HG03460 (cell line): ENCODE data around the gene NDUFB2.
"Not testable (repeated sequence)": the region's sequence is repeated elsewhere in the genome, so short reads cannot be mapped to it uniquely, and the experiment has no call there.

Source experiments
- ATAC-seq: cut with Tn5 transposase; IDR thresholded peaks from one replicate; pipeline ENCODE4 v1.9.1; 2021; ENCODE audit not compliant: unreplicated experiment

NDUFB2 gene

GRCh38 chr7:140689199-140690152 lies 7.0 kb upstream of the NDUFB2 start:
- ATAC-seq = no peak

DNA sequence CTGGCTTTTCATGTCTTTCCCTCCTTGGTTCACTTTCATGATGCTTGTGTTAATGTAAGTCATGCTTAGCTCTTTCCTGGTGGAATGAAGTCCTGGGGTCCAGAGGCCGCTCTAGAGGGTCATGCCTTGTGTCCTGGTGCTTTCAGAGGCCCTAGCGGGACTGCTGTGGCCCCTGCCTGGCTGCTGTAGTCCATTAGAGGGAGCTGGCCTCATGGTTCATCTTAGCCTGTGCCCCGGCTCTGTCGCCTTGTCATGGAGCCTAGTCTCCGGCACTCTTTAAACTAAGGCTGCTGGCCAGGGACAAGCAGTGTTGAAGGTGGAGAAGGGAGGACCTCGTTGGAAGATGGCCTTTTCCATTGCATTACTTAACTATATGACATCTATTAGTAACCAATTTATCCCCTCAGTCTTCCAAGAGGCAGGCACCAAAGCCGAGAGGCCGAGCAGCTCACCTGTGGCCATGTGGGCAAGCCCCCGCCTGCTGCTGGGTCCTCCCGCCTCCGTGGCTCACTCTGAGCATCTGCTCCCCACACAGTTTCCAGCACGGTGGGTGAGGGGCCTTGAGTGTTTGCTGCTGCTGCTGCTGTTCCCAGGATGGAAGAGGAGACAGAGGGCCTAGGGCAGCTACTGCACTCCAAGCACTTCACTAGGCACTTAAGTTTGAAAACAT lies 5.0 kb upstream of the NDUFB2 start:
- ATAC-seq = no peak

DNA sequence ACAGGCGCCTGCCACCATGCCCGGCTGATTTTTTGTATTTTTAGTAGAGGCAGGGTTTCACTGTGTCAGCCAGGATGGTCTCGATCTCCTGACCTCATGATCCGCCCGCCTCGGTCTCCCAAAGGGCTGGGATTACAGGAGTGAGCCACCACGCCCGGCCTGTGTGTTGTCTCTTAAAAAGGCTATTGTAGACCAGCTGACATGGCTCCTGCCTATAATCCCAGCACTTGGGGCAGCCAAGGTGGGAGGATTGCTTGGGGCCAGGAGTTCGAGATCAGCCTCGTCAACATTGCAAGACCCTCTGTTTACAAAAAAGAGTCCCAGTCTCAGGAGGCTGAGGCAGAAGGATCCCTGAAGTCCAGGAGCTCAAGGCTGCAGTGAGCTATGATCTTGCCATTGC lies 2.7 kb upstream of the NDUFB2 start:
- not testable (repeated sequence) for ATAC-seq

DNA sequence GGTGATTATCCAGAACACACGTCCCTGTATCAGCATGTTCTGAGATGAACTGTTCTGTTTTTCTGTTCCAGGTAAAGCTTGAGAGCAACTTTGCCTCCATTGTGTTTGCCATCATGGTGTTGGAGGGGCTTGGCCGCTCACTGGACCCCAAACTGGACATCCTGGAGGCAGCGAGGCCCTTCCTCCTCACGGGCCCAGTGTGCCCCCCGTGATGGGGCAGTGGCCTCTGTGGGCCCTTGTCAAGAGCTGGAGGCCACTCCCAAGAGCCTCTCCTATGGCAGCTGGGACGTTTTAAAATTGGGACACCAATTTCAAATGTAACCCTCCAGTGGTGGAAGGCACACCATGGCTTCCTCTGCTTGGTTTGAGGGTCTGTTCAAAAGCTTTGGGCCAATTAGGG lies 1.9 kb upstream of the NDUFB2 start:
- no peak for ATAC-seq

- ATAC-seq = no peak
These were observed 1.1 kb upstream of the NDUFB2 start for GRCh38 chr7:140695381-140695780.

GRCh38 chr7:140696024-140696679 lies 356 bp upstream of the NDUFB2 start:
- ATAC-seq = no peak

DNA sequence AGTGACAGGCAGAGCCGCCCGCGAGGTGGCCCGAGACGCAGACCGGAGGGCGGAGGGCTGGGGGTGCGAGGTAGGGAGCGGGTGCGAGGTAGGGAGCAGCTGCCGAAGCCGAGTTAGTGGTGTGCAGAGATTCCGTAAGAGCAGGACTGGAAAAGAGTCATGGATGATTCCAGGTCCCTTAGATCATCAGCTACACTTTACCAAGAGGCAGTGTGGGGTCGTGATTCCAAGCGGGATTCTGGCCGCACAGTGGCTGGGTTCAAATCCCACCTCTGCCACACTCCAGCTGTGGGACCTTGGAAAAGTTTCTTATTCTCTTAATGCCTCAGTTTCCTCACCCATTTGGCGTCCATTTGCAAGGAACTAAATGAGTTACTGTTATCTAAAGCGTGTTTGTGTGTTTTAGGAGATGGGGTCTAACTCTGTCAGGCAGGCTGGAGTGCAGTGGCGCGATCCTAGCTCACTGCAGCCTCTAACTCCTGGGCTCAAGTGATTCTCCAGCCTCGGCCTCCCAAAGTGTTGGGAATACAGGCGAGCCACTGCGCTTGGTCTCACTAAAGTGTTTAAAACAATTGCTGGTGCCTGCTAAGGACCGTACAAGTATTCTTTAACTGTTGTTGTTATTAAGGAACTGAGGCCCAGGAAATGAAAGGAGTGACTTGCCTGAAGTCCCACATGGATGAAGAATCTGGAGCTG lies 1.1 kb downstream of the NDUFB2 start:
- ATAC-seq = no peak

DNA sequence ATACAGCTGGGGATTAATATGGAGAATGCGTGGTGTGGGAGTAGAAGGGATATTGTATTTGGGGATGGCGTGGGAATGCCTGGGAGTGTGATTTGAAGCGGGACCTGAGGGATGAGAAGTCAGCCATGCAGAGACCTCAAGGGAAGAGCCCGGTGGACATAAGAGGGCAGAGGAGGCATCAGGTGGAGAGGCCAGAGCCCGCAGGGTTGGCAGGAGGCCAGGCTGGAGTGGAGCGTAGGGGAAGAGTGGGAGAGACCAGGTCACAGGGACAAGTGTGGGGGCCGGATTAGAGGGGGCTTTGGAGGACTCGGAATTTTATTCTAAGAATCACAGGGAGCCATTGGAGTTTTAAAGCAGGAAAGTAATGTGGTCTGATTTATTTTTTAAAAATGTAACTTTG lies 2.0 kb downstream of the NDUFB2 start:
- ATAC-seq = no peak

GRCh38 chr7:140702774-140703173 lies 6.3 kb downstream of the NDUFB2 start:
- ATAC-seq = no peak

- ATAC-seq = no peak
These were observed 7.7 kb downstream of the NDUFB2 start for GRCh38 chr7:140704205-140704604.

- no peak for ATAC-seq
These were observed 10.6 kb downstream of the NDUFB2 start for GRCh38 chr7:140707132-140707531.

- ATAC-seq = not testable (repeated sequence)
These were observed 12.3 kb downstream of the NDUFB2 start for GRCh38 chr7:140708764-140709163.

DNA sequence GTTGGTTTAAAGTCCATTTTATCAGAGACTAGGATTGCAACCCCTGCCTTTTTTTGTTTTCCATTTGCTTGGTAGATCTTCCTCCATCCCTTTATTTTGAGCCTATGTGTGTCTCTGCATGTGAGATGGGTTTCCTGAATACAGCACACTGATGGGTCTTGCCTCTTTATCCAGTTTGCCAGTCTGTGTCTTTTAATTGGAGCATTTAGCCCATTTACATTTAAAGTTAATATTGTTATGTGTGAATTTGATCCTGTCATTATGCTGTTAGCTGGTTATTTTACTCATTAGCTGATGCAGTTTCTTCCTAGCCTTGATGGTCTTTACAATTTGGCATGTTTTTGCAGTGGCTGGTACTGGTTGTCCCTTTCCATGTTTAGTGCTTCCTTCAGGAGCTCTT lies 15.9 kb downstream of the NDUFB2 start:
- ATAC-seq = not testable (repeated sequence)

DNA sequence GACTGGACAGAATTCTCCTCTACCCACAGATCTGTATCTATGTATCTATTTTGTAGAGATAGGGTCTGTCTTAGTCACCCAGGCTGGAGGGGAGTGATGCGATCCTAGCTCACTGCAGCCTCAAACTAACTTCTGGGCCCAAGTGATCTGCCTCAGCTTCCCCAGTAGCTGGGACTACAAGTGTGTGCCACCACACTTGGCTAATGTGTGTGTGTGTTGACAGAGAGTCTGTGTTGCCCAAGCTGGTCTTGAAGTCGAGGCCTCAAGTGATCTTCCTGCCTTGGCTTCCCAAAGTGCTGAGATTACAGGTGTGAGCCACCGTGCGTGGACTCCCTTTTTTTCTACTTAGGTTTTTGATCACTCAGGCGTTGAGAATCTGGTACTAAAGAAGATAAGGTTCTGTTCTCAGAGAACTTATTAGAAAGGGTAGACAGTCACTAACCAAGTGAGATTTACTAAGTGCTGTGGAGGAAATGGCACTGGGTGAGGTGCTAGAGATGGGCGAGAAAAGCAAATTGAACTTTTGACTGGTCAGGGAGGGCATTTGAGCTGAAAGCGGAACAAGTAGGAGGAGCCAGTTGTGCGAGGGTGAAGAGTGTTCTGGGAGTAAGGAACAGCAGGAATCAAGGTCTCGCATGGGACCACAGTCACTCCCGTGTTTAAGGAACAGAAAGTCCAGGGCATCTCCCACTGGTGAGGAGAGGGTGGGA lies 18.0 kb downstream of the NDUFB2 start:
- no peak for ATAC-seq

DNA sequence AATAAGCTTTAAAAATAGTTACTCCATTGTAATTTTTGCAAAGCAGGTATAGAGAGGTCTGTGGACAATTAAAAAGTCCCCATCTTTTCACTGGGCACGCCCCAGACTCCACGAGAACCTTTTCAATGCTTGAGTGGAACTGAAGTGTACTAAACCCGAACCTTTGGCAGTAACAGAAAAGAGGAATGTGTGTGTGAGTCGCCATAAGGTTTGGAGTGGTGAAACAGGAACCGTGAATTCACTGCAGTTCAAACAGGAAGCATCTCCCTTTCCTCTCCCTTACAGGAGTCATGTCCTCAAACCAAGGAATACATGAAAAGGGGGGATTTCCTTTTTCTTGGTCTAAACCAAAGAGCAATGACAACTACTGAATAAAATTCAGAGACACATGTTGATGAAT lies 23.2 kb downstream of the NDUFB2 start:
- ATAC-seq = no peak

DNA sequence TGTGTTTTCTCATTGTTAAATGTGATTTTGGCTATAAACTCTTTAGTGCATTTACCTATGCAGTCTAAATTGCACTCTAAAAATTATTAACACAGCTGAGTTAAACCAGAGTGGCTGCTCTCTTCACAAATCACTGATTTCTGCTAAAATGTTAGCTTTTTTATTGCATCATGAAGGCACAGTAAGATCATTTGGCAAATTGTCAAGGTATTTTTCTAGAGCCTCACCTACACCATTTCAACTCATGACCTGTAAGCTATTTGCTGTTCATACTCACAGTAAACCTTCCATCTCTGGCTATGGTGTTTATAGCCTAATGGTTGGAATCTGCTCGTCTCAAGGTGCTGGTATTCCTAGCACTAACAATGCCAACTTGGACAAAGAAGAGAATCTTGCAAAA lies 25.7 kb downstream of the NDUFB2 start:
- no peak for ATAC-seq

- no peak for ATAC-seq
These were observed 26.5 kb downstream of the NDUFB2 start for GRCh38 chr7:140723006-140723405.

DNA sequence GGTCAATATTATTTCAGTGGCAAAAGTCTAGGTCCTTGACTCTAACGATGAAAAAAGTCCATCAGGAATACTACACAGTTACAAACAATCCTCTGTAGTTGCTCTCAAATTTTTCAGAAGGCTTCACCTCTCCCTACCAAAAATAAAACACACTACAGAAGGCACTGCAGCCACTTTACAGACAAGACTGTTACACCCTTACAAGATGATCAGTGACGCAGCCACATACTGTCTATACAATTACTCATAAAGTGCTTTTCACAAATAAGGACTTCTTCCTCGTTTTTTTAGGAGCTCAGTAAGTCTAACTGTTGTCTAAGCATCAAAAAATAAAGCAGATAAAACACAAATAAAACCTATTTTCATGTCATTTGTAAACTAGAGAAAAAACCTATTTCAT lies 27.1 kb downstream of the NDUFB2 start:
- ATAC-seq = no peak

DNA sequence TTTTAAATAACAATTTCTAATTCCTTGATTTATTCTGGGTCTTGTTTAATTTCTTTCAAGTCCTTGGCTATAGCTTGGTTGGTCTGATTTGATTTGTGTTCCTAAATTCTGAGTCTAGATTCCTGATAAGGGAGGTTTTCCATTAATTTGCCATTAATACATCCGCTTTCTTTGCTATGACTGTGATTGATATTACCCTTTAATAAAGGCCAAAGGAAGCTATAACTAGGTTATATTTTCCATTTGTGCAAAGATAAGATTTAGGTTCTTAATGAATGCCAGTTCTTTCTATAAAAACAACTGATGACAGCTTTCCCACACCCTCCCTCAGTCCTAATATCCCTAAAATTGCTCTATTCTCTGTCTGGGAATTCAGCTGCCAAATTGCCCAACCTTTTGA lies 28.2 kb downstream of the NDUFB2 start:
- no peak for ATAC-seq

DNA sequence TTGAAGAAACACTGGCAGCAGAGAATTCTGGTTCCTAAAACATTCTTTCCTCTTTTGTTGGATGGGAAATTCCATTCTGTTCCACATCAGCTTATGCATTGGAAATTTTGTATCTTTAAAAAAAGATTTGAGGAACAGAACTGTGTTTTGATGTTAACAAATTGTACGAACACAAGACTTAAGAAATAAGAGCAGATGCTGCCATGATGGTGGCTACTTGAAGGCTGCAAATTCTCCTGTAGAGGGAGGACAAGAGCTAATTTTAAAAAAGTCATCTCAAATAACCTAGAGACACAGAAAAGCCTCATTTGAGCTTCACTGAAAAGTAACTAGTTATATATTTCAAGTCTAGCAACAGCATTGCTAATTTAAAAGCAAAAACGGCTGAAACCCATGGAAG lies 29.8 kb downstream of the NDUFB2 start:
- no peak for ATAC-seq

- ATAC-seq = no peak
These were observed 35.9 kb downstream of the NDUFB2 start for GRCh38 chr7:140732416-140732815.
